ENCODE data around the gene PPP1R14B.

The PPP1R14B gene

GRCh38 chr11:64281957-64282770 lies 35.4 kb upstream of the PPP1R14B start:
- no peak for DNase-seq

- DNase-seq: no peak
Measured at GRCh38 chr11:64278576-64279190, 31.9 kb upstream of the PPP1R14B start.

- no peak for DNase-seq
Measured at GRCh38 chr11:64276653-64277431, 30.1 kb upstream of the PPP1R14B start.

- no peak for DNase-seq
Measured at GRCh38 chr11:64275841-64276240, 29.1 kb upstream of the PPP1R14B start.

GRCh38 chr11:64275031-64275800 lies 28.5 kb upstream of the PPP1R14B start:
- no peak for DNase-seq

GRCh38 chr11:64269540-64270220 lies 22.9 kb upstream of the PPP1R14B start:
- peak; percentile 98 for DNase-seq

GRCh38 chr11:64268893-64269539 lies 22.3 kb upstream of the PPP1R14B start:
- no peak for DNase-seq

GRCh38 chr11:64268025-64268892 lies 21.5 kb upstream of the PPP1R14B start:
- DNase-seq: no peak

- no peak for DNase-seq
Measured at GRCh38 chr11:64267207-64267945, 20.6 kb upstream of the PPP1R14B start.

- DNase-seq: no peak
Measured at GRCh38 chr11:64266339-64266738, 19.6 kb upstream of the PPP1R14B start.

GRCh38 chr11:64265176-64266160 lies 18.7 kb upstream of the PPP1R14B start:
- DNase-seq: no peak

GRCh38 chr11:64264371-64264852 lies 17.7 kb upstream of the PPP1R14B start:
- DNase-seq: no peak

- DNase-seq: no peak
Measured at GRCh38 chr11:64263947-64264317, 17.2 kb upstream of the PPP1R14B start.

GRCh38 chr11:64263021-64263946 lies 16.5 kb upstream of the PPP1R14B start:
- no peak for DNase-seq

GRCh38 chr11:64262271-64263002 lies 15.7 kb upstream of the PPP1R14B start:
- no peak for DNase-seq

GRCh38 chr11:64261556-64262080 lies 14.9 kb upstream of the PPP1R14B start:
- DNase-seq: no peak

All from activated CD8-positive, alpha-beta memory T cell treated with anti-CD3 and anti-CD28 coated beads, Interleukin-2, amount 50 U/mL, for 4 hours (primary cell).